ENCODE measurements around the gene FAM53B.

The FAM53B gene

GRCh38 chr10:124645467-124646095 lies 98.6 kb downstream of the FAM53B start:
- DNase-seq, result no peak

- DNase-seq, result no peak
These were observed 99.3 kb downstream of the FAM53B start for GRCh38 chr10:124644771-124645415.

- no peak for DNase-seq
These were observed 99.9 kb downstream of the FAM53B start for GRCh38 chr10:124644236-124644635.

GRCh38 chr10:124643330-124644009 lies 100.7 kb downstream of the FAM53B start:
- DNase-seq, result no peak

GRCh38 chr10:124642088-124642710 lies 102.0 kb downstream of the FAM53B start:
- DNase-seq, result no peak

- peak; percentile 44 for DNase-seq
These were observed 102.7 kb downstream of the FAM53B start for GRCh38 chr10:124641282-124642087.

GRCh38 chr10:124640538-124641231 lies 103.5 kb downstream of the FAM53B start:
- DNase-seq, result no peak

GRCh38 chr10:124640056-124640455 lies 104.1 kb downstream of the FAM53B start:
- DNase-seq, result no peak

- no peak for DNase-seq
These were observed 104.5 kb downstream of the FAM53B start for GRCh38 chr10:124639646-124640045.

- DNase-seq, result no peak
These were observed 105.0 kb downstream of the FAM53B start for GRCh38 chr10:124639206-124639605.

GRCh38 chr10:124637746-124638145 lies 106.4 kb downstream of the FAM53B start:
- no peak for DNase-seq

GRCh38 chr10:124637091-124637700 lies 107.0 kb downstream of the FAM53B start:
- no peak for DNase-seq

GRCh38 chr10:124636271-124636995 lies 107.7 kb downstream of the FAM53B start:
- DNase-seq, result peak; percentile 36

- no peak for DNase-seq
These were observed 111.6 kb downstream of the FAM53B start for GRCh38 chr10:124632566-124632965.

- DNase-seq, result peak; percentile 58
These were observed 112.1 kb downstream of the FAM53B start for GRCh38 chr10:124632064-124632531.

GRCh38 chr10:124630551-124630950 lies 113.6 kb downstream of the FAM53B start:
- DNase-seq, result no peak

- no peak for DNase-seq
These were observed 114.3 kb downstream of the FAM53B start for GRCh38 chr10:124629842-124630241.

GRCh38 chr10:124629415-124629814 lies 114.8 kb downstream of the FAM53B start:
- DNase-seq, result no peak

- no peak for DNase-seq
These were observed 115.5 kb downstream of the FAM53B start for GRCh38 chr10:124628676-124629021.

- DNase-seq, result no peak
These were observed 116.1 kb downstream of the FAM53B start for GRCh38 chr10:124627866-124628675.
